OCI-LY1 (cell line): ENCODE data around the gene CHRNA9.

Experiments used
- EZH2 ChIP-seq: fragments of 200-600 bp; sonication (generic), shearing (Covaris generic); IDR thresholded peaks from 2 replicates; pipeline ENCODE4 v1.8.0; 2017; ENCODE audit warnings: borderline replicate concordance, mixed run types, mild to moderate bottlenecking, antibody characterized with exemption, low read length, moderate library complexity, mixed read lengths
- TF ChIP-seq, protein P1 (sequence below): fragments of 200-600 bp; sonication (generic), shearing (Covaris generic); IDR thresholded peaks from 2 replicates; pipeline ENCODE4 v1.5.1; 2017; ENCODE audit warnings: mild to moderate bottlenecking, antibody characterized with exemption, low read length, moderate library complexity, mixed read lengths

DNA sequence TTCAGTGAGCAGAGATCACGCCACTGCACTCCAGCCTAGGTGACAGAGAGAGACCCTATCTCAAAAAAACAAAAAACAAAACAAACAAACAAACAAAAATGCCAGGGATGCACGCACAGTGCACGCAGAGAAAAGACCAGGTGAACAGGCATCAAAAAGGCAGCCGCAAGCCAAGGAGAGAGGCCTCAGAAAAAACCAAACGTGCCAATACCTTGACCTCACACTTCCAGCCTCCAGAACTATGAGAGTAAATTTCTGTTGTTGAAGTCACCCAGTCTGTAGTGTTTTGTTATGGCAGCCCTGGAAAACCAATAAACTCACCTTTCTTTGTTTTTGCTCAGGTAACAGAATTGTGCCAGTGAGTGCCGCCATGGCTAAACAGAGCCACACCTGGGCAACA is 66.0 kb downstream of the CHRNA9 start:
- TF ChIP-seq, protein P1, sequence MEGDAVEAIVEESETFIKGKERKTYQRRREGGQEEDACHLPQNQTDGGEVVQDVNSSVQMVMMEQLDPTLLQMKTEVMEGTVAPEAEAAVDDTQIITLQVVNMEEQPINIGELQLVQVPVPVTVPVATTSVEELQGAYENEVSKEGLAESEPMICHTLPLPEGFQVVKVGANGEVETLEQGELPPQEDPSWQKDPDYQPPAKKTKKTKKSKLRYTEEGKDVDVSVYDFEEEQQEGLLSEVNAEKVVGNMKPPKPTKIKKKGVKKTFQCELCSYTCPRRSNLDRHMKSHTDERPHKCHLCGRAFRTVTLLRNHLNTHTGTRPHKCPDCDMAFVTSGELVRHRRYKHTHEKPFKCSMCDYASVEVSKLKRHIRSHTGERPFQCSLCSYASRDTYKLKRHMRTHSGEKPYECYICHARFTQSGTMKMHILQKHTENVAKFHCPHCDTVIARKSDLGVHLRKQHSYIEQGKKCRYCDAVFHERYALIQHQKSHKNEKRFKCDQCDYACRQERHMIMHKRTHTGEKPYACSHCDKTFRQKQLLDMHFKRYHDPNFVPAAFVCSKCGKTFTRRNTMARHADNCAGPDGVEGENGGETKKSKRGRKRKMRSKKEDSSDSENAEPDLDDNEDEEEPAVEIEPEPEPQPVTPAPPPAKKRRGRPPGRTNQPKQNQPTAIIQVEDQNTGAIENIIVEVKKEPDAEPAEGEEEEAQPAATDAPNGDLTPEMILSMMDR = no peak
- TF ChIP-seq EZH2 = no peak
